Measurements from ENCODE around the gene SV2B. TPM values are rescaled to one million over a fixed set of nuclear protein-coding genes. Genes with fewer than 3 reads are reported as not detected.
"Not testable (repeated sequence)": the region's sequence is repeated elsewhere in the genome, so short reads cannot be mapped to it uniquely, and the experiment has no call there.

The SV2B gene
- total RNA-seq, 1 experiment from 2014 or later, result not detected

GRCh38 chr15:91077029-91077428, 23.0 kb upstream of the SV2B start:
- ChIA-PET CTCF (no interaction called here), POLR2A (ENCODE audit: unreplicated experiment) (no interaction called here)
- Histone ChIP-seq H3K9me3 (ENCODE audit: insufficient read depth, low read depth) (0 out of 2 replicates have a peak, but pooled peaks cover 4% of the 10 kb centered on the region), H3K27ac (no peak overlapping the region), H3K4me2 (no peak overlapping the region), H2AFZ (no peak overlapping the region), H3K27me3 (ENCODE audit: insufficient read depth, low read depth) (peaks cover 37% of the 10 kb centered on the region; the same call in 1 of the 2 replicates), H3K4me3 (no peak overlapping the region), H3F3A (ENCODE audit: insufficient read depth, low read depth) (no peaks in the 10 kb centered on the region), H3K79me2 (ENCODE audit: low read depth) (no peaks in the 10 kb centered on the region), H3K36me3 (ENCODE audit: low read depth) (no peaks in the 10 kb centered on the region), H4K20me1 (ENCODE audit: insufficient read depth) (no peaks in the 10 kb centered on the region), H3K4me1 (replicated peaks; ENCODE audit: insufficient read depth) (no peaks in the 10 kb centered on the region), H3K9me2 (ENCODE audit: insufficient read depth) (no peaks in the 10 kb centered on the region)
- no peak for TF ChIP-seq EZH2 (IDR thresholded peaks at IDR 0.05; ENCODE audit: low read depth)
- TF ChIP-seq, protein P1, sequence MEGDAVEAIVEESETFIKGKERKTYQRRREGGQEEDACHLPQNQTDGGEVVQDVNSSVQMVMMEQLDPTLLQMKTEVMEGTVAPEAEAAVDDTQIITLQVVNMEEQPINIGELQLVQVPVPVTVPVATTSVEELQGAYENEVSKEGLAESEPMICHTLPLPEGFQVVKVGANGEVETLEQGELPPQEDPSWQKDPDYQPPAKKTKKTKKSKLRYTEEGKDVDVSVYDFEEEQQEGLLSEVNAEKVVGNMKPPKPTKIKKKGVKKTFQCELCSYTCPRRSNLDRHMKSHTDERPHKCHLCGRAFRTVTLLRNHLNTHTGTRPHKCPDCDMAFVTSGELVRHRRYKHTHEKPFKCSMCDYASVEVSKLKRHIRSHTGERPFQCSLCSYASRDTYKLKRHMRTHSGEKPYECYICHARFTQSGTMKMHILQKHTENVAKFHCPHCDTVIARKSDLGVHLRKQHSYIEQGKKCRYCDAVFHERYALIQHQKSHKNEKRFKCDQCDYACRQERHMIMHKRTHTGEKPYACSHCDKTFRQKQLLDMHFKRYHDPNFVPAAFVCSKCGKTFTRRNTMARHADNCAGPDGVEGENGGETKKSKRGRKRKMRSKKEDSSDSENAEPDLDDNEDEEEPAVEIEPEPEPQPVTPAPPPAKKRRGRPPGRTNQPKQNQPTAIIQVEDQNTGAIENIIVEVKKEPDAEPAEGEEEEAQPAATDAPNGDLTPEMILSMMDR (conservative IDR thresholded peaks at IDR 0.05), result no peak
- no peak for DNase-seq
- BruUV-seq (replicated peaks), result no TSS peak
- intact Hi-C loops (cut with micrococcal nuclease; ENCODE audit: unreplicated experiment), result loop anchor here (10.0 kb wide), 1 partner anchor 118 kb away; no protein-coding TSS in a partner anchor

GRCh38 chr15:91093866-91094265, 6.2 kb upstream of the SV2B start:
- H3K27me3 ChIP-seq (ENCODE audit: insufficient read depth, low read depth), result peaks cover 53% of the 10 kb centered on the region
- H3K36me3 ChIP-seq (ENCODE audit: low read depth); H3K4me1 ChIP-seq (replicated peaks; ENCODE audit: insufficient read depth); intact Hi-C loops (cut with micrococcal nuclease; ENCODE audit: unreplicated experiment); H3F3A ChIP-seq (ENCODE audit: insufficient read depth, low read depth); H3K9me3 ChIP-seq (ENCODE audit: insufficient read depth, low read depth); H3K27ac ChIP-seq; H3K4me3 ChIP-seq; H3K79me2 ChIP-seq (ENCODE audit: low read depth); BruUV-seq (replicated peaks); H3K9me2 ChIP-seq (ENCODE audit: insufficient read depth); H2AFZ ChIP-seq; H4K20me1 ChIP-seq (ENCODE audit: insufficient read depth); POLR2A ChIA-PET (ENCODE audit: unreplicated experiment); H3K4me2 ChIP-seq; CTCF ChIA-PET; DNase-seq: not testable (repeated sequence)

- no peak overlapping the region for H3K4me2 ChIP-seq
- no peaks in the 10 kb centered on the region for H3K79me2 ChIP-seq (ENCODE audit: low read depth)
- no peak for DNase-seq
- no peaks in the 10 kb centered on the region for H3K36me3 ChIP-seq (ENCODE audit: low read depth)
- H3K9me2 ChIP-seq (ENCODE audit: insufficient read depth), result no peaks in the 10 kb centered on the region
- H2AFZ ChIP-seq, result no peak overlapping the region
- no peaks in the 10 kb centered on the region for H3K4me1 ChIP-seq (replicated peaks; ENCODE audit: insufficient read depth)
- TF ChIP-seq, protein P1 (conservative IDR thresholded peaks at IDR 0.05), result no peak
- no peak for TF ChIP-seq EZH2 (IDR thresholded peaks at IDR 0.05; ENCODE audit: low read depth)
- BruUV-seq (replicated peaks), result no TSS peak
- H3K4me3 ChIP-seq, result no peak overlapping the region
- H4K20me1 ChIP-seq (ENCODE audit: insufficient read depth), result no peaks in the 10 kb centered on the region
- no peaks in the 10 kb centered on the region for H3K9me3 ChIP-seq (ENCODE audit: insufficient read depth, low read depth)
- H3K27ac ChIP-seq, result no peak overlapping the region
- peaks cover 76% of the 10 kb centered on the region for H3K27me3 ChIP-seq (ENCODE audit: insufficient read depth, low read depth)
- H3F3A ChIP-seq (ENCODE audit: insufficient read depth, low read depth), result no peaks in the 10 kb centered on the region
- intact Hi-C loops (cut with micrococcal nuclease; ENCODE audit: unreplicated experiment), result no loop called here
- ChIA-PET CTCF (no interaction called here), POLR2A (ENCODE audit: unreplicated experiment) (interaction anchor here (0.5 kb wide), 1 partner anchor 769 kb away, joined by 8 read pairs; no protein-coding TSS in a partner anchor)
Observed at GRCh38 chr15:91098451-91098850, 1.6 kb upstream of the SV2B start.

GRCh38 chr15:91099616-91099994, 452 bp upstream of the SV2B start:
- Histone ChIP-seq H3K27ac (no peak overlapping the region), H4K20me1 (ENCODE audit: insufficient read depth) (no peaks in the 10 kb centered on the region), H3K9me2 (ENCODE audit: insufficient read depth) (no peaks in the 10 kb centered on the region), H3K27me3 (ENCODE audit: insufficient read depth, low read depth) (peaks cover 83% of the 10 kb centered on the region), H3K9me3 (ENCODE audit: insufficient read depth, low read depth) (no peaks in the 10 kb centered on the region), H3F3A (ENCODE audit: insufficient read depth, low read depth) (no peaks in the 10 kb centered on the region), H3K4me1 (replicated peaks; ENCODE audit: insufficient read depth) (no peaks in the 10 kb centered on the region), H3K4me2 (no peak overlapping the region), H3K79me2 (ENCODE audit: low read depth) (no peaks in the 10 kb centered on the region), H3K4me3 (no peak overlapping the region), H2AFZ (no peak overlapping the region), H3K36me3 (ENCODE audit: low read depth) (no peaks in the 10 kb centered on the region)
- no TSS peak for BruUV-seq (replicated peaks)
- ChIA-PET CTCF (no interaction called here), POLR2A (ENCODE audit: unreplicated experiment) (no interaction called here)
- TF ChIP-seq EZH2 (IDR thresholded peaks at IDR 0.05; ENCODE audit: low read depth), result no peak
- TF ChIP-seq, protein P1 (conservative IDR thresholded peaks at IDR 0.05), result no peak
- intact Hi-C loops (cut with micrococcal nuclease; ENCODE audit: unreplicated experiment), result no loop called here
- no peak for DNase-seq
